Smooth muscle cell (in vitro differentiated cells): ENCODE data around the gene MKX. TPM values are rescaled to one million over a fixed set of nuclear protein-coding genes. Genes with fewer than 3 reads are reported as not detected.

ENCODE experiments used
- DNase-seq: peaks from one replicate; lab custom pipeline; 2025; ENCODE audit not compliant: unreplicated experiment; lab: John Stamatoyannopoulos, UW
- H2AFZ ChIP-seq: fragments of 200-600 bp; sonication (generic); 2 replicates; pipeline ENCODE4 v1.6.0; 2016; ENCODE audit warnings: antibody characterized with exemption, low read depth, mild to moderate bottlenecking
- H3F3A ChIP-seq: fragments of 200-600 bp; sonication (generic); 2 replicates; pipeline ENCODE4 v1.6.0; 2017; ENCODE audit warnings: antibody characterized with exemption, low read depth
- H3K27ac ChIP-seq: fragments of 200-600 bp; sonication (generic); 2 replicates; pipeline ENCODE4 v1.5.1; 2016; ENCODE audit warnings: low read depth, mild to moderate bottlenecking
- H3K27me3 ChIP-seq: fragments of 200-600 bp; sonication (generic); 2 replicates; pipeline ENCODE4 v1.6.1; 2016; ENCODE audit warnings: low read depth, mild to moderate bottlenecking
- H3K36me3 ChIP-seq: fragments of 200-600 bp; sonication (generic); 2 replicates; pipeline ENCODE4 v1.5.1; 2016; ENCODE audit warnings: low read depth
- H3K4me1 ChIP-seq: fragments of 200-600 bp; sonication (generic); 2 replicates; pipeline ENCODE4 v1.5.1; 2016; ENCODE audit warnings: low read depth
- H3K4me2 ChIP-seq: fragments of 200-600 bp; sonication (generic); 2 replicates; pipeline ENCODE4 v1.6.0; 2016; ENCODE audit warnings: mild to moderate bottlenecking
- H3K4me3 ChIP-seq: fragments of 200-600 bp; sonication (generic); 2 replicates; pipeline ENCODE4 v1.5.1; 2016; ENCODE audit warnings: mild to moderate bottlenecking
- H3K79me2 ChIP-seq: fragments of 200-600 bp; sonication (generic); 2 replicates; pipeline ENCODE4 v1.6.0; 2016; ENCODE audit warnings: low read depth, mild to moderate bottlenecking
- H3K9ac ChIP-seq: fragments of 200-600 bp; sonication (generic); 2 replicates; pipeline ENCODE4 v1.6.0; 2016; ENCODE audit warnings: low read depth
- H3K9me3 ChIP-seq: fragments of 200-600 bp; sonication (generic); replicated peaks from 2 replicates; pipeline ENCODE4 v1.5.1; 2016; ENCODE audit warnings: low read depth
- H4K20me1 ChIP-seq: fragments of 200-600 bp; sonication (generic); 2 replicates; pipeline ENCODE4 v1.6.0; 2016; ENCODE audit warnings: low read depth
- CTCF ChIP-seq: fragments of 200-600 bp; sonication (generic); IDR thresholded peaks from 2 replicates; pipeline ENCODE4 v1.5.1; 2017; ENCODE audit warnings: borderline replicate concordance, mild to moderate bottlenecking, antibody characterized with exemption; ENCODE audit not compliant: insufficient read depth, poor library complexity, severe bottlenecking
- WGBS: methylation state at CpG from one replicate; pipeline ENCODE4 v1.1.7; 2016; ENCODE audit warnings: low lambda C conversion rate; 5-methylcytosine and 5-hydroxymethylcytosine counted together
- polyA plus RNA-seq: library from polyadenylated mRNA; unstranded; fragments of >200 nt; fragmentation: Nextera tagmentation; extraction: Ambion mirVana; gene quantifications from 2 replicates; pipeline ENCODE4 v1.2.1, GENCODE V29; 2016
- total RNA-seq: library from RNA; depleted of rRNA; stranded (reverse); fragments of >200 nt; gene quantifications from 2 replicates; pipeline ENCODE4 v1.2.3, GENCODE V29; 2014

The MKX gene
- total and polyA plus RNA-seq, 2 experiments from 2014 or later = 0.04 TPM; not detected in 1

GRCh38 chr10:27710014-27710413 lies 35.6 kb downstream of the MKX start:
- no peaks in the 10 kb centered on the region for H3K4me1 ChIP-seq
- no peak for DNase-seq

DNA sequence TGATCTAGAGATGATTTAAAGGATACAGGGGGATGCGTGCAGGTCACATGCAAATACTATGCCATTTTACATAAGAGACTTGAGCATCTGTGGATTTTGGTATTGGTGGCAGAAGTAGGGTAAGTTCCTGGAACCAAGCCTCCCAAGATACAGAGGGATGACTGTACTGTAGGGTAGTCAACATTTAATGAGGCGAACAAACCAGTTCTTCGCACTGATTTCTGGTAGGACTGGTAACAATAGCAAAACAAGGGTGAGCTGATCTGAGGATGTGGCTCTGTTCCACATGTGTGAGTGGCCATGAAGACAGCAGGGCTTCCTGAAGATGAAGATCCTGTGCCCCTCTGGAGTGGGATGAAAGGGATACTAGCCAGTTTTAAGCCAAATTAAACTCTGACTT lies 36.3 kb downstream of the MKX start:
- Histone ChIP-seq H3K4me2 (no peak overlapping the region), H4K20me1 (no peaks in the 10 kb centered on the region), H3K4me3 (no peak overlapping the region), H3K9me3 (no peaks in the 10 kb centered on the region), H3K79me2 (no peaks in the 10 kb centered on the region), H2AFZ (no peak overlapping the region), H3K27ac (no peak overlapping the region), H3K9ac (no peak overlapping the region), H3K27me3 (no peaks in the 10 kb centered on the region), H3K36me3 (no peaks in the 10 kb centered on the region), H3K4me1 (no peaks in the 10 kb centered on the region), H3F3A (no peaks in the 10 kb centered on the region)
- no peak for DNase-seq
- WGBS = 92% methylated on average over 3 of the region's 3 CpGs
- no peak for TF ChIP-seq CTCF

More at GRCh38 chr10:27710014-27710413, 35.6 kb downstream of the MKX start:
- no peak for TF ChIP-seq CTCF
- no peaks in the 10 kb centered on the region for H3K9me3 ChIP-seq
- H3K27me3 ChIP-seq = no peaks in the 10 kb centered on the region
- no peaks in the 10 kb centered on the region for H3F3A ChIP-seq
- no peak overlapping the region for H3K4me2 ChIP-seq
- H3K4me3 ChIP-seq = no peak overlapping the region
- H2AFZ ChIP-seq = no peak overlapping the region
- H3K9ac ChIP-seq = no peak overlapping the region
- H3K36me3 ChIP-seq = no peaks in the 10 kb centered on the region
- H3K79me2 ChIP-seq = no peaks in the 10 kb centered on the region
- H4K20me1 ChIP-seq = no peaks in the 10 kb centered on the region
- no peak overlapping the region for H3K27ac ChIP-seq

GRCh38 chr10:27701938-27702537 lies 43.6 kb downstream of the MKX start:
- Histone ChIP-seq H2AFZ (no peak overlapping the region), H3K27ac (no peak overlapping the region), H4K20me1 (no peaks in the 10 kb centered on the region), H3K79me2 (no peaks in the 10 kb centered on the region), H3K9ac (no peak overlapping the region), H3F3A (no peaks in the 10 kb centered on the region), H3K36me3 (no peaks in the 10 kb centered on the region), H3K27me3 (no peaks in the 10 kb centered on the region), H3K4me2 (no peak overlapping the region), H3K9me3 (no peaks in the 10 kb centered on the region), H3K4me3 (no peak overlapping the region), H3K4me1 (peaks cover 7% of the 10 kb centered on the region)
- DNase-seq = no peak
- 57% methylated on average over 3 of the region's 3 CpGs for whole genome bisulfite sequencing
- TF ChIP-seq CTCF = no peak

GRCh38 chr10:27699776-27700175 lies 45.8 kb downstream of the MKX start:
- no peak overlapping the region for H3K4me3 ChIP-seq
- H3K4me2 ChIP-seq = no peak overlapping the region
- no peak overlapping the region for H2AFZ ChIP-seq

More at GRCh38 chr10:27699776-27700175, 45.8 kb downstream of the MKX start:
- Histone ChIP-seq H4K20me1 (no peaks in the 10 kb centered on the region), H3K36me3 (no peaks in the 10 kb centered on the region), H3K9me3 (no peaks in the 10 kb centered on the region), H3K27me3 (no peaks in the 10 kb centered on the region), H3K4me1 (peaks cover 7% of the 10 kb centered on the region), H3K9ac (no peak overlapping the region), H3K27ac (no peak overlapping the region), H3K79me2 (no peaks in the 10 kb centered on the region), H3F3A (no peaks in the 10 kb centered on the region)
- 45% methylated on average over 2 of the region's 2 CpGs for WGBS
- no peak for TF ChIP-seq CTCF
- no peak for DNase-seq
